Sigmoid colon (tissue), 7 donors: ENCODE measurements around the gene TEN1. TPM values are rescaled to one million over a fixed set of nuclear protein-coding genes. Genes with fewer than 3 reads are reported as not detected.

ENCODE experiments used
- DNase-seq: peaks from one replicate; pipeline ENCODE4 v3.0.0-alpha.2; 2019
- H3K27ac ChIP-seq, 4 donors: fragments of 200-600 bp; sonication (generic); one replicate each; pipeline ENCODE4 v1.5.1; 2016 to 2019; ENCODE audit warnings: mild to moderate bottlenecking in 1 of 4
- H3K27me3 ChIP-seq, 3 donors: fragments of 200-600 bp; sonication (generic); one replicate each; pipeline ENCODE4 v1.5.1; 2019; ENCODE audit warnings: mild to moderate bottlenecking in 1 of 3
- H3K36me3 ChIP-seq, 4 donors: fragments of 200-600 bp; sonication (generic); one replicate each; pipeline ENCODE4 v1.5.1; 2016 to 2019
- H3K4me1 ChIP-seq, 4 donors: fragments of 200-600 bp; sonication (generic); one replicate each; pipeline ENCODE4 v1.5.1; 2017 to 2019
- H3K4me3 ChIP-seq, 4 donors: fragments of 200-600 bp; sonication (generic); one replicate each; pipeline ENCODE4 v1.5.1; 2017 to 2019; ENCODE audit warnings: mild to moderate bottlenecking in 2 of 4, moderate library complexity in 1 of 4
- H3K9me3 ChIP-seq, 4 donors: fragments of 200-600 bp in 3 of 4; sonication (generic) in 3 of 4; one replicate each; pipeline versions ENCODE4 v1.5.1 to v1.6.1; 2013 to 2019
- EP300 ChIP-seq, 4 donors: sonication (generic); formaldehyde crosslinking; IDR thresholded peaks; one replicate each; pipeline ENCODE4 v1.6.1; 2017; ENCODE audit warnings: antibody characterized with exemption in 4 of 4
- POLR2A ChIP-seq, 2 donors: fragments of 450-650 bp; IDR thresholded peaks; one replicate each; pipeline ENCODE4 v1.6.1; 2016; ENCODE audit warnings: antibody characterized with exemption in 2 of 2, mild to moderate bottlenecking in 2 of 2, moderate library complexity in 2 of 2
- POLR2AphosphoS5 ChIP-seq, 4 donors: sonication (generic); formaldehyde crosslinking; IDR thresholded peaks; one replicate each; pipeline ENCODE4 v1.6.1; 2017; ENCODE audit warnings: antibody characterized with exemption in 4 of 4
- WGBS, 2 donors: extraction: QIAGEN DNeasy Blood & Tissue Kit; methylation state at CpG; one replicate each; pipeline ENCODE4 v1.1.7; 2013; 5-methylcytosine and 5-hydroxymethylcytosine counted together
- intact Hi-C: fragments of 100-400 bp; cut with DNase I; formaldehyde crosslinking; loops from one replicate; pipeline ENCODE4 v1.15.1; 2023
- polyA plus RNA-seq, 3 donors: library from polyadenylated mRNA; stranded (reverse); fragments of 200-250 nt; gene quantifications; one replicate each; pipeline ENCODE4 v1.2.3, GENCODE V29; 2013
- total RNA-seq, 4 donors: library from RNA; depleted of rRNA; stranded (reverse); fragments of >200 nt; gene quantifications; one replicate each; pipeline ENCODE4 v1.1.0, GENCODE V29; 2016
- TF ChIP-seq, protein P1 (sequence below), 4 experiments: fragments of 450-650 bp in 3 of 4; fragments of 200-600 bp in 1 of 4; IDR thresholded peaks; one replicate each; pipeline ENCODE4 v1.5.1; 2016 to 2019; ENCODE audit warnings: antibody characterized with exemption in 4 of 4, mild to moderate bottlenecking in 3 of 4, moderate library complexity in 2 of 4
- donor health status: healthy with polysubstance abuse.
- donor health status: Bipolar disorder and iron deficiency.
- donor health status: healthy.

TEN1 gene
- total and polyA plus RNA-seq, 7 donors: 5.3 to 78.8 (median 14.8) TPM

DNA sequence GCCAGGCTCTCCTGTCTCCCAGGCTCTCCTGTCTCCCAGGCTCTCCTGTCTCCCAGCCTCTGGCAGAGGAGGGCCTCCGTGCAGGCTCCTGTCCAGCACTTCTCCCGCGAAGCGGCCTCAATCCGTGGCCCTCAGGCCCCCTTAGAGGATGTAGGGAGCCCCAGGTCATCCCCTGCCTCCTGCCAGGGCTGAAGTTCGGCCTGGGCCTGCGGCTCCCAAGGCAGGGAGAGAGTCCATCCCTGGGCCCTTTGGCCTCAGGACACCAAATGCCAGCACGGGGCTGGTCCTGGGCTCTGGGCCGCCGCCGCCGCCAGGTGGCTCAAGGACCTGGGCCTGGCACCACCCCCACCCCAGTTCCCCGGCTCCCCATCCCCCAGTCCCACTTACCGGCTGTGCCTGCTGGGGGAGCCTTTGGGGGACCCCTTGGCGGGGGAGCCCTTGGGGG, 47.7 kb downstream of the TEN1 start:
- peaks cover 0 to 10% (median 4%) of the 10 kb centered on the region in 4 donors for H3K4me1 ChIP-seq
- no peaks in the 10 kb centered on the region for H3K9me3 ChIP-seq
- no peaks in the 10 kb centered on the region for H3K36me3 ChIP-seq
- no peak for DNase-seq
- 14 to 59% methylated on average over 15 of the region's 15 CpGs for WGBS, 2 donors
- H3K27ac ChIP-seq: peak overlapping the region in 3 of 4 donors; percentile 49 to 64 (median 56)
- peak overlapping the region; percentile 16 to 43 (median 32) for H3K4me3 ChIP-seq
- no peaks in the 10 kb centered on the region for H3K27me3 ChIP-seq
- no peak for TF ChIP-seq POLR2A (IDR thresholded peaks at IDR 0.05)
- TF ChIP-seq POLR2AphosphoS5 (IDR thresholded peaks at IDR 0.05): no peak
- no peak for TF ChIP-seq EP300 (IDR thresholded peaks at IDR 0.05)
- TF ChIP-seq, protein P1, sequence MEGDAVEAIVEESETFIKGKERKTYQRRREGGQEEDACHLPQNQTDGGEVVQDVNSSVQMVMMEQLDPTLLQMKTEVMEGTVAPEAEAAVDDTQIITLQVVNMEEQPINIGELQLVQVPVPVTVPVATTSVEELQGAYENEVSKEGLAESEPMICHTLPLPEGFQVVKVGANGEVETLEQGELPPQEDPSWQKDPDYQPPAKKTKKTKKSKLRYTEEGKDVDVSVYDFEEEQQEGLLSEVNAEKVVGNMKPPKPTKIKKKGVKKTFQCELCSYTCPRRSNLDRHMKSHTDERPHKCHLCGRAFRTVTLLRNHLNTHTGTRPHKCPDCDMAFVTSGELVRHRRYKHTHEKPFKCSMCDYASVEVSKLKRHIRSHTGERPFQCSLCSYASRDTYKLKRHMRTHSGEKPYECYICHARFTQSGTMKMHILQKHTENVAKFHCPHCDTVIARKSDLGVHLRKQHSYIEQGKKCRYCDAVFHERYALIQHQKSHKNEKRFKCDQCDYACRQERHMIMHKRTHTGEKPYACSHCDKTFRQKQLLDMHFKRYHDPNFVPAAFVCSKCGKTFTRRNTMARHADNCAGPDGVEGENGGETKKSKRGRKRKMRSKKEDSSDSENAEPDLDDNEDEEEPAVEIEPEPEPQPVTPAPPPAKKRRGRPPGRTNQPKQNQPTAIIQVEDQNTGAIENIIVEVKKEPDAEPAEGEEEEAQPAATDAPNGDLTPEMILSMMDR (IDR thresholded peaks at IDR 0.05): no peak
- intact Hi-C loops: no loop called here

DNA sequence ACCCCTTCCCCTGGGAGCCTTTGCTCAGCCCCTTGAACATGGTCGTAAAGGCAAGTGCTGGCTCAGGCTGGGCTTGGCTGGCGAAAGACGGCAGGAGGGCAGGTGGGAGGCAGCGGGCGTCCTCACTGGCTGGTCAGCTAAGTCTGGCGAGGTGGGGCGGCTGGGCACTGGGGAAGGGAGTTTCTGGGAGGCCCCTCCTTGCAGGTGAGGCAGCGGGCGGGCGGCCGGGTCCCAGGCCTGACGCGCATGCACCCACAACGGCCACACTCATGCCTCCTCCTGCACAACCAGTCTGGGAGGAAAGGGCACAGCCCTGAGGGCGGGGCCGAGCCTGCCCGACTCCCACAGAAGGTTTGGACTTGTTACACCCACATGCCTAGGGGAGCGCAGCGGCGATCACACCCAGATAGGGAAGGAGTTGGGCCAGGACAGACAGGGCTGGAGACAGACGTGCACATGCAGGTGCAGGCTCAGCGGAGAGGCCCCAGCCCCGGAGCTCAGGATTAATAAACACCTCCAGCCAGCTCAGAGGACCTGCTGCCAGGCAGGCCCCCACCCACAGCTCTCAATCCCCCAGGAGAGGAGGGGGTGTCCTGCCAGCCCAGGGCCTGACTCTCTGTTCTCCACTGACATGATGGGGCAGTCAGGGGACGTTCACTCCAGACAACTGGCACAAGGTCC, 48.3 kb downstream of the TEN1 start, which contains the start of gene EVPL:
EVPL (minus strand) TSS at position 148 of the 681 bp plus-strand sequence; CDS start at position 40, 108 bp downstream.
- Histone ChIP-seq H3K36me3 (no peaks in the 10 kb centered on the region), H3K27me3 (no peaks in the 10 kb centered on the region), H3K9me3 (no peaks in the 10 kb centered on the region), H3K27ac (peak within 1 kb of the TSS in 3 of 4 donors; percentile 49 to 64 (median 56)), H3K4me1 (peaks cover 0 to 14% (median 5%) of the 10 kb centered on the region in 4 donors), H3K4me3 (peak within 1 kb of the TSS; percentile 16 to 43 (median 32))
- intact Hi-C loops: no loop called here
- no peak for TF ChIP-seq EP300 (IDR thresholded peaks at IDR 0.05)
- TF ChIP-seq POLR2AphosphoS5 (IDR thresholded peaks at IDR 0.05): no peak
- TF ChIP-seq POLR2A (IDR thresholded peaks at IDR 0.05): peak in 1 of 2 donors; percentile 40
- TF ChIP-seq, protein P1 (IDR thresholded peaks at IDR 0.05): no peak
- 13 to 73% methylated on average over 24 of the region's 24 CpGs for WGBS, 2 donors
- no peak for DNase-seq

DNA sequence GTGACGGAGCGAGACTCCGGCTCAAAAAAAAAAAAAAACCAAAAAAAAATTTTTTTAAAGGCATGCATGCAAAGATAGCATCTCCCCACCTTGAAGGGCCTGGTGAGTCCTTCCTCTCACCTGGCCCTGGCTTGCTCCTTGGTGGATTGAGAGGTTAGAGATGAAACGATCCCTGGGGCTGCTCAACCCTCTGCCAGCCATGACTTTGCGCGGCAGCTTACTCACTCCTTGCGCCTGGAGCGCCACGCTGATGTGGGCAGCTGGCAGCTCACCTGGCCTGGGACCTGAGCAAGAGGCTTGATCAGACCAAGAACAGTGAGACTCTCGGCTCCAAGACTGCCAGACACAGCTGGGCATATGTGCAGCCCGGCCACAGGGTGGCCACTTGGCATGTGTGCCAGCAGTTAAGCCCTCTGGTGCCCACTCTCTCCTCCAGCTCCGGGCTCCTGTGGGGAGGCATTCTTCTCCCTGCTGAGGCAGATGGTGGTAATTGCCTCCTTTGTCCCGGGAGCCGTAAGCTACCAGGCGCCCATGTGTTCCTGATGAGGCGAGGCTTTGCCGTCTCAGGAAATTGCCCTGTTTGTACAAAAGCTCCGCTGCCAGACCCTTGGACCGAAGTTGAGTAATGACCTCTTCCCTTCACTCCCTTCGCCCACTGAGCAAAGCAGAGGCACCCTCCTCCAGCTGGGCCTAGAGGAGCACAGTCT, 53.2 kb downstream of the TEN1 start:
- 55 to 83% methylated on average over 20 of the region's 20 CpGs for WGBS, 2 donors
- Histone ChIP-seq H3K27me3 (no peaks in the 10 kb centered on the region), H3K27ac (peak overlapping the region in 2 of 4 donors; percentile 87 to 92), H3K4me1 (peaks cover 0 to 61% (median 49%) of the 10 kb centered on the region in 4 donors), H3K36me3 (no peaks in the 10 kb centered on the region), H3K9me3 (no peaks in the 10 kb centered on the region), H3K4me3 (no peak overlapping the region)
- TF ChIP-seq POLR2A (IDR thresholded peaks at IDR 0.05): no peak
- TF ChIP-seq, protein P1 (IDR thresholded peaks at IDR 0.05): peak in 1 of 4 experiments; percentile 9
- DNase-seq: no peak
- intact Hi-C loops: no loop called here

DNA sequence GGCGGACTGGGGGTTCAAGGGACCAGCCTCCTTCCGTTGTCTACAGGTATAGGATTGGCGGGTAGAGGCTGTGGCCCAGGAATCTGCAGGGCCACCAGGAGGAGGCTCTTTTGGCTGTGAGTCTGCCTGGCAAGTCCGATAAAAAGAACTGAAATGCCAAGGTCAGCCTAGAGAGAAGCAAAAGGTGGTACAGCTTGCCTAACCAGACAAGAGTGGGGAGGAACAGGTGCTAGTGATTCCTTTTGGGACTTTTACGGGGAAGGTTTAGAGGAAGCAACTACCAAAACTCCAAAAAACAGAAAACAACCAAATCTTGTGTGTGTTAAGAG, 53.7 kb downstream of the TEN1 start:
- H3K27ac ChIP-seq: peak overlapping the region in 3 of 4 donors; percentile 86 to 92 (median 87)
- H3K4me3 ChIP-seq: no peak overlapping the region
- H3K4me1 ChIP-seq: peaks cover 0 to 67% (median 54%) of the 10 kb centered on the region in 4 donors
- intact Hi-C loops: no loop called here
- no peaks in the 10 kb centered on the region for H3K27me3 ChIP-seq
- 90 to 92% methylated on average over 5 of the region's 5 CpGs for WGBS, 2 donors
- H3K9me3 ChIP-seq: no peaks in the 10 kb centered on the region
- TF ChIP-seq EP300 (IDR thresholded peaks at IDR 0.05): no peak
- no peak for TF ChIP-seq POLR2A (IDR thresholded peaks at IDR 0.05)
- TF ChIP-seq POLR2AphosphoS5 (IDR thresholded peaks at IDR 0.05): no peak
- TF ChIP-seq, protein P1 (IDR thresholded peaks at IDR 0.05): no peak
- DNase-seq: no peak
- no peaks in the 10 kb centered on the region for H3K36me3 ChIP-seq
